ENCODE results near the gene PARP1. TPM values are rescaled to one million over a fixed set of nuclear protein-coding genes. Genes with fewer than 3 reads are reported as not detected.

Gene PARP1
- total and polyA plus RNA-seq, 9 donors: 24.7 to 74.6 (median 63.1) TPM

- Histone ChIP-seq H3K27me3 (no peaks in the 10 kb centered on the region), H3K9me3 (no peaks in the 10 kb centered on the region), H3K4me3 (no peak overlapping the region), H3K4me1 (ENCODE audit: insufficient read depth) (no peaks in the 10 kb centered on the region), H3K27ac (no peak overlapping the region), H3K36me3 (no peaks in the 10 kb centered on the region)
- WGBS, 3 donors: 88 to 92% (median 91%) methylated on average over 4 of the region's 4 CpGs
- intact Hi-C loops (cut with DNase I): no loop called here
- DNase-seq: no peak
- TF ChIP-seq, protein P1, sequence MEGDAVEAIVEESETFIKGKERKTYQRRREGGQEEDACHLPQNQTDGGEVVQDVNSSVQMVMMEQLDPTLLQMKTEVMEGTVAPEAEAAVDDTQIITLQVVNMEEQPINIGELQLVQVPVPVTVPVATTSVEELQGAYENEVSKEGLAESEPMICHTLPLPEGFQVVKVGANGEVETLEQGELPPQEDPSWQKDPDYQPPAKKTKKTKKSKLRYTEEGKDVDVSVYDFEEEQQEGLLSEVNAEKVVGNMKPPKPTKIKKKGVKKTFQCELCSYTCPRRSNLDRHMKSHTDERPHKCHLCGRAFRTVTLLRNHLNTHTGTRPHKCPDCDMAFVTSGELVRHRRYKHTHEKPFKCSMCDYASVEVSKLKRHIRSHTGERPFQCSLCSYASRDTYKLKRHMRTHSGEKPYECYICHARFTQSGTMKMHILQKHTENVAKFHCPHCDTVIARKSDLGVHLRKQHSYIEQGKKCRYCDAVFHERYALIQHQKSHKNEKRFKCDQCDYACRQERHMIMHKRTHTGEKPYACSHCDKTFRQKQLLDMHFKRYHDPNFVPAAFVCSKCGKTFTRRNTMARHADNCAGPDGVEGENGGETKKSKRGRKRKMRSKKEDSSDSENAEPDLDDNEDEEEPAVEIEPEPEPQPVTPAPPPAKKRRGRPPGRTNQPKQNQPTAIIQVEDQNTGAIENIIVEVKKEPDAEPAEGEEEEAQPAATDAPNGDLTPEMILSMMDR (IDR thresholded peaks at IDR 0.05): no peak
- TF ChIP-seq POLR2A (IDR thresholded peaks at IDR 0.05) (no peak), EP300 (IDR thresholded peaks at IDR 0.05) (no peak)
Observed at GRCh38 chr1:226384040-226384439, 23.9 kb downstream of the PARP1 start.

DNA sequence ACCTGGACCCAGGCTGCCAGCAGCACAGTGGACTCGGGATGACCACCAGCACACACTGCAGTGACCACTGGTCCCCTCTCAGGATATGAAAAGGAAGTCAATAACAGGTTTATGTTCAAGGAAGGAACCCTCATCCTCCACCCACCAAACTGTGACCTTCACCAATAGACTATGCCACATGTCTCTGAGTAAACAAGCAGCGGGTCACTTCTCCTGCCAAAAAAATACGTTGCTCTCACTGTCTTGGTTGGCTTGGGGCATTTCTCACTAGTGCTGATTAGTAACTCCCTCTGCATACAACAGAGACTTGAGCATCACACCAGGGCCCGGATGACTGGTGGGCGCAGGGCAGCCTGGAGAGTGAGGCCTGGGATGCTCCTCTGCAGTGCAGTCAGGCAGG is 25.9 kb downstream of the PARP1 start:
- no peak overlapping the region for H3K4me3 ChIP-seq
- H3K27ac ChIP-seq: no peak overlapping the region
- H3K9me3 ChIP-seq: no peaks in the 10 kb centered on the region
- TF ChIP-seq EP300 (IDR thresholded peaks at IDR 0.05) (no peak), POLR2A (IDR thresholded peaks at IDR 0.05) (no peak)
- TF ChIP-seq, protein P1 (IDR thresholded peaks at IDR 0.05): no peak
- H3K27me3 ChIP-seq: no peaks in the 10 kb centered on the region
- intact Hi-C loops (cut with DNase I): no loop called here
- no peaks in the 10 kb centered on the region for H3K4me1 ChIP-seq (ENCODE audit: insufficient read depth)
- H3K36me3 ChIP-seq: no peaks in the 10 kb centered on the region
- no peak for DNase-seq
- WGBS, 3 donors: 72 to 82% (median 72%) methylated on average over 5 of the region's 5 CpGs

DNA sequence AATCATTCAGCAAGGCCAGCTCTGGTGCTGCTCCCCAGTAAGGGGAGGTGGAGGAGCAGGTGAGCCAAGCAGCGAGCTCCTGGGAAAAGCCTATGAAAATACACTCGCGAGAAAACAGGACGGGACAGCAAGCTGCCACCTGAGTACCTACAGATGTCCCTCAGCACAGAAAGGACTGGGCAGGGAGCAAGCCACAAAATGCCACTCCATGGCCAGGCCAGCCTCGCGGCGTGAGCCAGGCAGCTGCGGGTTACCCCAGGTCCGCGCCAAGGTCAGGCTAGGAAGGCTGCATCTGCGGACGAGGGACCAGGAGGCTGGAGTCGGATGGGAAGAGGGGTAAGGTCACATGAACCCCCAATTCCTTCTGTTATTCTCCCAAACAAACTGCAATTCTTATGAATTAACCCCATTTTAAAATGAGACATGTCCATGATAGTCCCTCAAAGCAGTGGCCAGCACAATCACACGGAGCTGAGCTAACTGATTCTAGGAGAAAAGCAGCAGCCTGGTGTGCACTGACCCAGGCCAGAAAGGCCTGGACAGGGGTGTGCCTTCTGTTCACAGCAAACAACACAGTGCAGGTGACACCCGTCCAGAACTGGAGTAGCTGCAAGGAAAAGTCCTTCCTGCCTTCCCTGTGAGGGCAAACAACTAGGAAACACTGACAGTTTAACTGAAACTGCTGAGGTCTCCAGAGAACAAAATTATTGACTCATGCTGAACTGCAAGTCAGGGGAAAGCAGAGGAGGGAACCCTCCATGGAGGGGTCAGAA is 26.5 kb downstream of the PARP1 start:
- Histone ChIP-seq H3K4me1 (ENCODE audit: insufficient read depth) (no peaks in the 10 kb centered on the region), H3K36me3 (no peaks in the 10 kb centered on the region), H3K4me3 (no peak overlapping the region), H3K27ac (no peak overlapping the region), H3K9me3 (no peaks in the 10 kb centered on the region), H3K27me3 (no peaks in the 10 kb centered on the region)
- no peak for DNase-seq
- intact Hi-C loops (cut with DNase I): no loop called here
- WGBS, 3 donors: 92 to 95% (median 95%) methylated on average over 15 of the region's 15 CpGs
- TF ChIP-seq EP300 (IDR thresholded peaks at IDR 0.05) (no peak), POLR2A (IDR thresholded peaks at IDR 0.05) (no peak)
- TF ChIP-seq, protein P1 (IDR thresholded peaks at IDR 0.05): no peak

- Histone ChIP-seq H3K36me3 (no peaks in the 10 kb centered on the region), H3K27me3 (no peaks in the 10 kb centered on the region), H3K9me3 (no peaks in the 10 kb centered on the region), H3K4me1 (ENCODE audit: insufficient read depth) (no peaks in the 10 kb centered on the region), H3K4me3 (no peak overlapping the region), H3K27ac (no peak overlapping the region)
- TF ChIP-seq, protein P1 (IDR thresholded peaks at IDR 0.05): no peak
- no peak for TF ChIP-seq POLR2A (IDR thresholded peaks at IDR 0.05)
- DNase-seq: no peak
- WGBS, 3 donors: 57 to 64% (median 63%) methylated on average over 2 of the region's 2 CpGs
- intact Hi-C loops (cut with DNase I): no loop called here
Observed at GRCh38 chr1:226378071-226378470, 29.8 kb downstream of the PARP1 start.
